KMS-11 (cell line): Measurements from ENCODE around the gene CENPS.

Experiments
- H2AFZ ChIP-seq: fragments of 200-600 bp; sonication (generic); 2 replicates; pipeline ENCODE4 v1.6.1; 2016; ENCODE audit warnings: antibody characterized with exemption, mixed run types, low read depth
- H3K27ac ChIP-seq: fragments of 200-600 bp; sonication (generic); 2 replicates; pipeline ENCODE4 v1.6.1; 2016; ENCODE audit warnings: mild to moderate bottlenecking, mixed run types
- H3K27me3 ChIP-seq: fragments of 200-600 bp; sonication (generic); 2 replicates; pipeline ENCODE4 v1.6.1; 2017; ENCODE audit warnings: mild to moderate bottlenecking, low read depth, mixed run types, moderate library complexity; ENCODE audit not compliant: insufficient read depth
- H3K36me3 ChIP-seq: fragments of 200-600 bp; sonication (generic); 2 replicates; pipeline ENCODE4 v1.6.1; 2017; ENCODE audit warnings: mild to moderate bottlenecking, mixed run types; ENCODE audit not compliant: insufficient read depth
- H3K4me1 ChIP-seq: fragments of 200-600 bp; sonication (generic); 2 replicates; pipeline ENCODE4 v1.6.1; 2016; ENCODE audit warnings: mild to moderate bottlenecking, low read depth, mixed run types; ENCODE audit not compliant: poor library complexity, severe bottlenecking
- H3K4me2 ChIP-seq: fragments of 200-600 bp; sonication (generic); 2 replicates; pipeline ENCODE4 v1.7.0; 2016; ENCODE audit warnings: mild to moderate bottlenecking, mixed run types
- H3K4me3 ChIP-seq: fragments of 200-600 bp; sonication (generic); IDR thresholded peaks from 2 replicates; pipeline ENCODE4 v1.6.1; 2017; ENCODE audit warnings: low read depth, low read length, mixed read lengths; ENCODE audit not compliant: insufficient read depth
- H3K79me2 ChIP-seq: fragments of 200-600 bp; sonication (generic); 2 replicates; pipeline ENCODE4 v1.6.1; 2016; ENCODE audit warnings: low read depth, mixed run types; ENCODE audit not compliant: insufficient read depth
- H3K9ac ChIP-seq: fragments of 200-600 bp; sonication (generic); 2 replicates; pipeline ENCODE4 v1.6.1; 2016; ENCODE audit warnings: mild to moderate bottlenecking, mixed run types
- H4K20me1 ChIP-seq: fragments of 200-600 bp; sonication (generic); 2 replicates; pipeline ENCODE4 v1.6.1; 2016; ENCODE audit warnings: mild to moderate bottlenecking, mixed run types; ENCODE audit not compliant: insufficient read depth
- TF ChIP-seq, protein P1 (sequence below): fragments of 200-600 bp; sonication (generic); conservative IDR thresholded peaks from 2 replicates; pipeline ENCODE4 v1.6.1; 2017; ENCODE audit warnings: low read depth, mild to moderate bottlenecking, antibody characterized with exemption, low read length, moderate library complexity, mixed read lengths

The CENPS gene

GRCh38 chr1:10490286-10490970, 60.2 kb downstream of the CENPS start:
- Histone ChIP-seq H3K4me1 (peaks cover 12% of the 10 kb centered on the region), H4K20me1 (peaks cover 12% of the 10 kb centered on the region; the same call in 1 of the 2 replicates), H3K36me3 (no peaks in the 10 kb centered on the region), H3K27me3 (no peaks in the 10 kb centered on the region), H3K4me2 (no peak overlapping the region), H3K27ac (no peak overlapping the region), H3K9ac (no peak overlapping the region), H3K79me2 (peaks cover 37% of the 10 kb centered on the region; the same call in 1 of the 2 replicates), H2AFZ (no peak overlapping the region), H3K4me3 (no peak overlapping the region)
- TF ChIP-seq, protein P1, sequence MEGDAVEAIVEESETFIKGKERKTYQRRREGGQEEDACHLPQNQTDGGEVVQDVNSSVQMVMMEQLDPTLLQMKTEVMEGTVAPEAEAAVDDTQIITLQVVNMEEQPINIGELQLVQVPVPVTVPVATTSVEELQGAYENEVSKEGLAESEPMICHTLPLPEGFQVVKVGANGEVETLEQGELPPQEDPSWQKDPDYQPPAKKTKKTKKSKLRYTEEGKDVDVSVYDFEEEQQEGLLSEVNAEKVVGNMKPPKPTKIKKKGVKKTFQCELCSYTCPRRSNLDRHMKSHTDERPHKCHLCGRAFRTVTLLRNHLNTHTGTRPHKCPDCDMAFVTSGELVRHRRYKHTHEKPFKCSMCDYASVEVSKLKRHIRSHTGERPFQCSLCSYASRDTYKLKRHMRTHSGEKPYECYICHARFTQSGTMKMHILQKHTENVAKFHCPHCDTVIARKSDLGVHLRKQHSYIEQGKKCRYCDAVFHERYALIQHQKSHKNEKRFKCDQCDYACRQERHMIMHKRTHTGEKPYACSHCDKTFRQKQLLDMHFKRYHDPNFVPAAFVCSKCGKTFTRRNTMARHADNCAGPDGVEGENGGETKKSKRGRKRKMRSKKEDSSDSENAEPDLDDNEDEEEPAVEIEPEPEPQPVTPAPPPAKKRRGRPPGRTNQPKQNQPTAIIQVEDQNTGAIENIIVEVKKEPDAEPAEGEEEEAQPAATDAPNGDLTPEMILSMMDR, result no peak
